ENCODE measurements around the gene SLU7. TPM values are rescaled to one million over a fixed set of nuclear protein-coding genes. Genes with fewer than 3 reads are reported as not detected.

The SLU7 gene
- total RNA-seq, 1 donor from 2014 or later = 48.5 TPM

GRCh38 chr5:160369990-160370712 is 48.7 kb downstream of the SLU7 start, which contains the start of gene C1QTNF2:
Gene C1QTNF2, minus strand, starts transcription at chr5:160370626. Its CDS starts 15,615 bp downstream, at chr5:160355011.
- H3K79me2 ChIP-seq (ENCODE audit: low read depth) = no peaks in the 10 kb centered on the region
- Mint-ChIP-seq H3K4me1 (peaks cover 7% of the 10 kb centered on the region), H3K36me3 (no peaks in the 10 kb centered on the region), H3K27me3 (ENCODE audit: insufficient read depth, low read depth) (peaks cover 9% of the 10 kb centered on the region), H3K4me3 (peak within 1 kb of the TSS; percentile 78), H3K9me3 (peaks cover 4% of the 10 kb centered on the region), H3K27ac (no peak within 1 kb of the TSS)
- H3K9ac ChIP-seq = no peak within 1 kb of the TSS
- H2AFZ ChIP-seq (replicated peaks) = peak within 1 kb of the TSS; percentile 88
- H3K36me3 ChIP-seq = no peaks in the 10 kb centered on the region
- H3K27ac ChIP-seq = no peak within 1 kb of the TSS
- peak within 1 kb of the TSS; percentile 81 for H3K4me2 ChIP-seq
- H3K9me3 ChIP-seq (ENCODE audit: low read depth) = no peaks in the 10 kb centered on the region
- TF ChIP-seq EZH2 (IDR thresholded peaks at IDR 0.05) (peak; percentile 71), EZH2phosphoT487 (IDR thresholded peaks at IDR 0.05) (peak; percentile 36), CTCF (IDR thresholded peaks at IDR 0.05) (no peak)
- H3F3A ChIP-seq (ENCODE audit: low read depth) = peaks cover 9% of the 10 kb centered on the region
- H3K27me3 ChIP-seq = peaks cover 59% of the 10 kb centered on the region
- no peaks in the 10 kb centered on the region for H4K20me1 ChIP-seq (ENCODE audit: low read depth)
- H3K4me3 ChIP-seq = peak within 1 kb of the TSS; percentile 48
- DNase-seq (ENCODE audit: low spot score) = peak; percentile 78
- no peaks in the 10 kb centered on the region for H3K4me1 ChIP-seq

- H3K79me2 ChIP-seq (ENCODE audit: low read depth) = no peaks in the 10 kb centered on the region
- TF ChIP-seq EZH2 (IDR thresholded peaks at IDR 0.05) = no peak
- TF ChIP-seq CTCF (IDR thresholded peaks at IDR 0.05) = no peak
- TF ChIP-seq EZH2phosphoT487 (IDR thresholded peaks at IDR 0.05) = no peak
- Mint-ChIP-seq H3K9me3 (peaks cover 4% of the 10 kb centered on the region), H3K27ac (no peak overlapping the region), H3K27me3 (ENCODE audit: insufficient read depth, low read depth) (peaks cover 9% of the 10 kb centered on the region), H3K4me1 (peaks cover 21% of the 10 kb centered on the region), H3K36me3 (no peaks in the 10 kb centered on the region), H3K4me3 (no peak overlapping the region)
- H3K27me3 ChIP-seq = peaks cover 46% of the 10 kb centered on the region
- no peaks in the 10 kb centered on the region for H4K20me1 ChIP-seq (ENCODE audit: low read depth)
- H3K4me3 ChIP-seq = no peak overlapping the region
- DNase-seq (ENCODE audit: low spot score) = no peak
- H3K4me2 ChIP-seq = no peak overlapping the region
- H3K36me3 ChIP-seq = no peaks in the 10 kb centered on the region
- no peak overlapping the region for H3K9ac ChIP-seq
- H3K9me3 ChIP-seq (ENCODE audit: low read depth) = no peaks in the 10 kb centered on the region
- H3F3A ChIP-seq (ENCODE audit: low read depth) = peaks cover 9% of the 10 kb centered on the region
- H3K4me1 ChIP-seq = peaks cover 12% of the 10 kb centered on the region
- H2AFZ ChIP-seq (replicated peaks) = no peak overlapping the region
- no peak overlapping the region for H3K27ac ChIP-seq
Measured at GRCh38 chr5:160367885-160368284, 51.0 kb downstream of the SLU7 start.

GRCh38 chr5:160367261-160367660 is 51.6 kb downstream of the SLU7 start:
- Mint-ChIP-seq H3K4me1 (peaks cover 23% of the 10 kb centered on the region), H3K27ac (no peak overlapping the region), H3K9me3 (peaks cover 4% of the 10 kb centered on the region), H3K27me3 (ENCODE audit: insufficient read depth, low read depth) (peaks cover 9% of the 10 kb centered on the region), H3K4me3 (no peak overlapping the region), H3K36me3 (no peaks in the 10 kb centered on the region)
- DNase-seq (ENCODE audit: low spot score) = no peak
- Histone ChIP-seq H2AFZ (replicated peaks) (no peak overlapping the region), H3K27me3 (peaks cover 40% of the 10 kb centered on the region), H4K20me1 (ENCODE audit: low read depth) (no peaks in the 10 kb centered on the region), H3K27ac (no peak overlapping the region), H3K4me2 (no peak overlapping the region), H3K4me3 (no peak overlapping the region), H3K79me2 (ENCODE audit: low read depth) (no peaks in the 10 kb centered on the region), H3K9me3 (ENCODE audit: low read depth) (no peaks in the 10 kb centered on the region), H3K9ac (no peak overlapping the region), H3K36me3 (no peaks in the 10 kb centered on the region), H3K4me1 (peaks cover 14% of the 10 kb centered on the region), H3F3A (ENCODE audit: low read depth) (peaks cover 9% of the 10 kb centered on the region)
- TF ChIP-seq EZH2phosphoT487 (IDR thresholded peaks at IDR 0.05) (no peak), EZH2 (IDR thresholded peaks at IDR 0.05) (no peak), CTCF (IDR thresholded peaks at IDR 0.05) (no peak)
